HG02588 (cell line): ENCODE results near the gene AFG1L.
"Not testable (repeated sequence)": the region's sequence is repeated elsewhere in the genome, so short reads cannot be mapped to it uniquely, and the experiment has no call there.

Experiments
- ATAC-seq: cut with Tn5 transposase; IDR thresholded peaks from one replicate; pipeline ENCODE4 v1.9.1; 2021; ENCODE audit warnings: mild to moderate bottlenecking, moderate library complexity; ENCODE audit not compliant: unreplicated experiment

The AFG1L gene

GRCh38 chr6:108407904-108408827 lies 113.3 kb downstream of the AFG1L start:
- no peak for ATAC-seq

GRCh38 chr6:108408861-108409260 lies 114.0 kb downstream of the AFG1L start:
- no peak for ATAC-seq

GRCh38 chr6:108416047-108416833 lies 121.4 kb downstream of the AFG1L start:
- not testable (repeated sequence) for ATAC-seq

- no peak for ATAC-seq
Measured at GRCh38 chr6:108417027-108417426, 122.2 kb downstream of the AFG1L start.

- no peak for ATAC-seq
Measured at GRCh38 chr6:108419474-108419873, 124.6 kb downstream of the AFG1L start.

- ATAC-seq = no peak
Measured at GRCh38 chr6:108419934-108420609, 125.2 kb downstream of the AFG1L start.

GRCh38 chr6:108421366-108421765 lies 126.5 kb downstream of the AFG1L start:
- no peak for ATAC-seq

- ATAC-seq = no peak
Measured at GRCh38 chr6:108423982-108424705, 129.3 kb downstream of the AFG1L start.

- ATAC-seq = no peak
Measured at GRCh38 chr6:108425428-108425827, 130.6 kb downstream of the AFG1L start.

- ATAC-seq = no peak
Measured at GRCh38 chr6:108432143-108432542, 137.3 kb downstream of the AFG1L start.

GRCh38 chr6:108432792-108433191 lies 137.9 kb downstream of the AFG1L start:
- no peak for ATAC-seq

- no peak for ATAC-seq
Measured at GRCh38 chr6:108434222-108434621, 139.4 kb downstream of the AFG1L start.

- ATAC-seq = no peak
Measured at GRCh38 chr6:108435391-108435790, 140.5 kb downstream of the AFG1L start.

- ATAC-seq = no peak
Measured at GRCh38 chr6:108436771-108437170, 141.9 kb downstream of the AFG1L start.

GRCh38 chr6:108437821-108438220 lies 143.0 kb downstream of the AFG1L start:
- no peak for ATAC-seq

- no peak for ATAC-seq
Measured at GRCh38 chr6:108438918-108439317, 144.1 kb downstream of the AFG1L start.

- ATAC-seq = no peak
Measured at GRCh38 chr6:108441141-108441540, 146.3 kb downstream of the AFG1L start.

GRCh38 chr6:108442770-108443520 lies 148.1 kb downstream of the AFG1L start:
- no peak for ATAC-seq

- ATAC-seq = no peak
Measured at GRCh38 chr6:108446629-108447150, 151.8 kb downstream of the AFG1L start.

- no peak for ATAC-seq
Measured at GRCh38 chr6:108448481-108448880, 153.6 kb downstream of the AFG1L start.
